ENCODE results near the gene TBX1. TPM values are rescaled to one million over a fixed set of nuclear protein-coding genes. Genes with fewer than 3 reads are reported as not detected.

Gene TBX1
- total and polyA plus RNA-seq, 8 donors = 0.43 to 1.1 (median 0.68) TPM; not detected in 4

GRCh38 chr22:19755145-19755710 lies 5.3 kb upstream of the TBX1 start:
- WGBS, 5 donors = 0 to 9% (median 3%) methylated on average over 8 to 59 of the region's 59 CpGs
- Histone ChIP-seq H3K9me3 (no peaks in the 10 kb centered on the region), H3K4me3 (peak overlapping the region in 1 of 4 donors; percentile 3), H3K27ac (no peak overlapping the region), H3K4me1 (peaks cover 29 to 50% (median 41%) of the 10 kb centered on the region in 4 donors), H3K36me3 (no peaks in the 10 kb centered on the region), H3K27me3 (peaks cover 37 to 100% (median 68%) of the 10 kb centered on the region in 3 donors)
- no peak for DNase-seq
- intact Hi-C loops (cut with DNase I; ENCODE audit: low total_unique reads) = no loop called here
- TF ChIP-seq POLR2A (IDR thresholded peaks at IDR 0.05) (no peak), POLR2AphosphoS5 (IDR thresholded peaks at IDR 0.05) (no peak), CTCF (IDR thresholded peaks at IDR 0.05) (no peak), EP300 (IDR thresholded peaks at IDR 0.05) (no peak)

GRCh38 chr22:19755722-19756287 lies 4.8 kb upstream of the TBX1 start:
- H3K27me3 ChIP-seq = peaks cover 37 to 96% (median 70%) of the 10 kb centered on the region in 3 donors
- TF ChIP-seq EP300 (IDR thresholded peaks at IDR 0.05) = no peak
- 2 to 7% (median 4%) methylated on average over 20 to 26 of the region's 26 CpGs for WGBS, 5 donors
- DNase-seq = no peak
- H3K36me3 ChIP-seq = no peaks in the 10 kb centered on the region
- H3K4me1 ChIP-seq = peaks cover 29 to 51% (median 41%) of the 10 kb centered on the region in 4 donors
- H3K9me3 ChIP-seq = no peaks in the 10 kb centered on the region
- intact Hi-C loops (cut with DNase I; ENCODE audit: low total_unique reads) = no loop called here
- peak overlapping the region in 1 of 4 donors; percentile 53 for H3K4me3 ChIP-seq
- H3K27ac ChIP-seq = no peak overlapping the region

GRCh38 chr22:19756288-19757128 lies 4.1 kb upstream of the TBX1 start:
- TF ChIP-seq POLR2AphosphoS5 (IDR thresholded peaks at IDR 0.05) (no peak), CTCF (IDR thresholded peaks at IDR 0.05) (peak in 5 of 7 experiments; percentile 25 to 66 (median 56))
- Histone ChIP-seq H3K27ac (no peak overlapping the region), H3K27me3 (peaks cover 37 to 95% (median 76%) of the 10 kb centered on the region in 3 donors), H3K4me3 (peak overlapping the region; percentile 25 to 53 (median 38)), H3K36me3 (no peaks in the 10 kb centered on the region), H3K4me1 (peaks cover 34 to 57% (median 47%) of the 10 kb centered on the region in 4 donors), H3K9me3 (no peaks in the 10 kb centered on the region)
- 3 to 5% (median 3%) methylated on average over 36 to 76 of the region's 76 CpGs for WGBS, 5 donors
- DNase-seq = peak; percentile 74 to 79
- intact Hi-C loops (cut with DNase I; ENCODE audit: low total_unique reads) = no loop called here

GRCh38 chr22:19757140-19757984 lies 3.2 kb upstream of the TBX1 start:
- 24 to 38% (median 31%) methylated on average over 6 to 16 of the region's 16 CpGs for WGBS, 5 donors
- H3K27ac ChIP-seq = no peak overlapping the region
- peaks cover 37 to 95% (median 84%) of the 10 kb centered on the region in 3 donors for H3K27me3 ChIP-seq
- no peak for DNase-seq
- no peaks in the 10 kb centered on the region for H3K9me3 ChIP-seq
- H3K4me3 ChIP-seq = peak overlapping the region; percentile 25 to 53 (median 38)
- intact Hi-C loops (cut with DNase I; ENCODE audit: low total_unique reads) = no loop called here
- H3K4me1 ChIP-seq = peaks cover 34 to 62% (median 52%) of the 10 kb centered on the region in 4 donors
- no peaks in the 10 kb centered on the region for H3K36me3 ChIP-seq
- TF ChIP-seq POLR2A (IDR thresholded peaks at IDR 0.05) (no peak), CTCF (IDR thresholded peaks at IDR 0.05) (no peak), EP300 (IDR thresholded peaks at IDR 0.05) (no peak), POLR2AphosphoS5 (IDR thresholded peaks at IDR 0.05) (no peak)

All from stomach (tissue), 9 donors.